HG03095 (cell line): Measurements from ENCODE around the gene OR52W1.
A peak's percentile ranks its signal among the peaks of the same experiment; 100 is the strongest.
"Not testable (repeated sequence)": the region's sequence is repeated elsewhere in the genome, so short reads cannot be mapped to it uniquely, and the experiment has no call there.

Experiments used
- ATAC-seq: cut with Tn5 transposase; IDR thresholded peaks from one replicate; pipeline ENCODE4 v1.9.1; 2021; ENCODE audit warnings: moderate library complexity; ENCODE audit not compliant: unreplicated experiment

Gene OR52W1

GRCh38 chr11:6216501-6216900, 17.5 kb downstream of the OR52W1 start:
- no peak for ATAC-seq

GRCh38 chr11:6217722-6218121, 18.7 kb downstream of the OR52W1 start:
- no peak for ATAC-seq

GRCh38 chr11:6219359-6219758, 20.3 kb downstream of the OR52W1 start:
- ATAC-seq, result no peak

GRCh38 chr11:6223854-6224253, 24.8 kb downstream of the OR52W1 start:
- ATAC-seq, result no peak

- no peak for ATAC-seq
Measured at GRCh38 chr11:6224421-6224820, 25.4 kb downstream of the OR52W1 start.

GRCh38 chr11:6225024-6225423, 26.0 kb downstream of the OR52W1 start:
- ATAC-seq, result no peak

- no peak for ATAC-seq
Measured at GRCh38 chr11:6225896-6226295, 26.9 kb downstream of the OR52W1 start.

GRCh38 chr11:6228520-6228919, 29.5 kb downstream of the OR52W1 start:
- no peak for ATAC-seq

- ATAC-seq, result no peak
Measured at GRCh38 chr11:6229911-6230310, 30.9 kb downstream of the OR52W1 start.

GRCh38 chr11:6232899-6233298, 33.9 kb downstream of the OR52W1 start:
- ATAC-seq, result no peak

GRCh38 chr11:6233984-6234386, 35.0 kb downstream of the OR52W1 start:
- no peak for ATAC-seq

GRCh38 chr11:6234387-6235107, 35.5 kb downstream of the OR52W1 start, which contains the start of gene FHIP1B:
Gene FHIP1B, minus strand, starts transcription at chr11:6234636. Its CDS starts 10,120 bp downstream, at chr11:6224516.
- peak; percentile 95 for ATAC-seq

GRCh38 chr11:6237266-6237665, 38.2 kb downstream of the OR52W1 start:
- ATAC-seq, result no peak

- no peak for ATAC-seq
Measured at GRCh38 chr11:6237761-6238302, 38.8 kb downstream of the OR52W1 start.

- ATAC-seq, result no peak
Measured at GRCh38 chr11:6238902-6239301, 39.9 kb downstream of the OR52W1 start, which contains the start of gene CNGA4. Gene CNGA4, plus strand, starts transcription at chr11:6239089. Its CDS starts 118 bp downstream, at chr11:6239207.

- no peak for ATAC-seq
Measured at GRCh38 chr11:6240139-6240538, 41.1 kb downstream of the OR52W1 start.

GRCh38 chr11:6240781-6241180, 41.8 kb downstream of the OR52W1 start:
- ATAC-seq, result no peak

GRCh38 chr11:6241316-6241715, 42.3 kb downstream of the OR52W1 start:
- no peak for ATAC-seq

GRCh38 chr11:6245536-6245935, 46.5 kb downstream of the OR52W1 start:
- ATAC-seq, result no peak

GRCh38 chr11:6248248-6248647, 49.2 kb downstream of the OR52W1 start:
- no peak for ATAC-seq

- not testable (repeated sequence) for ATAC-seq
Measured at GRCh38 chr11:6248897-6249296, 49.9 kb downstream of the OR52W1 start.
